ENCODE measurements around the gene SELENOV. TPM values are rescaled to one million over a fixed set of nuclear protein-coding genes. Genes with fewer than 3 reads are reported as not detected.
A peak's percentile ranks its signal among the peaks of the same experiment; 100 is the strongest.

SELENOV gene, protein sequence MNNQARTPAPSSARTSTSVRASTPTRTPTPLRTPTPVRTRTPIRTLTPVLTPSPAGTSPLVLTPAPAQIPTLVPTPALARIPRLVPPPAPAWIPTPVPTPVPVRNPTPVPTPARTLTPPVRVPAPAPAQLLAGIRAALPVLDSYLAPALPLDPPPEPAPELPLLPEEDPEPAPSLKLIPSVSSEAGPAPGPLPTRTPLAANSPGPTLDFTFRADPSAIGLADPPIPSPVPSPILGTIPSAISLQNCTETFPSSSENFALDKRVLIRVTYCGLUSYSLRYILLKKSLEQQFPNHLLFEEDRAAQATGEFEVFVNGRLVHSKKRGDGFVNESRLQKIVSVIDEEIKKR
- total RNA-seq (ENCODE audit: unreplicated experiment), result 2.9 TPM
- long read RNA-seq, result 0 reads

DNA sequence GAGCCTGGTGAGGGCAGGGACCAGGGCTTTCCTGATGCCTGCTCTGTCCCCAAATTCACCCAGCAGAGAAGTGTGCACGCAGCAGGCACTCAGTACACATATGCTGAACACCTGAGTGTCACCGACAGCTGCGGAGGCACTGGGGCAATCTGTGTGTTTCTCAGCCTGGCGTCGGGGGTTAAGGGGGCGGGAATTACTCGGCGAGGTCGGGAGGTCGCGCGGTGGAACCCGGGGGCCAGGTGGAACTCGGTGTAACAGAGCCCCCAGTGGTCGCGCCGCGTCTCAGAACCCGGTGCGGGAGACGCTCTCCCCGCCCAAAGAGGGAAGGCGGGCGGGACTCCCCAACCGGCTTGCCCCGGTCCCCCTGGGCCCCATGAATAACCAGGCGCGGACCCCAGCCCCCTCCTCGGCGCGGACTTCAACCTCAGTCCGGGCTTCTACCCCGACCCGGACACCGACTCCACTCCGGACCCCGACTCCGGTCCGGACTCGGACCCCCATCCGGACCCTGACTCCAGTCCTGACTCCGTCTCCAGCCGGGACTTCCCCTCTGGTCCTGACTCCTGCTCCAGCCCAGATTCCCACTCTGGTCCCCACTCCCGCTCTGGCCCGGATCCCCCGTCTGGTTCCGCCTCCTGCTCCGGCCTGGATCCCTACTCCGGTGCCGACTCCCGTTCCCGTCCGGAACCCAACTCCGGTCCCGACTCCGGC is at the start of gene SELENOV:
SELENOV (plus strand) TSS at position 300 of the 711 bp plus-strand sequence; CDS start at position 374, 74 bp downstream.
- DNase-seq (ENCODE audit: low spot score), result peak; percentile 35

DNA sequence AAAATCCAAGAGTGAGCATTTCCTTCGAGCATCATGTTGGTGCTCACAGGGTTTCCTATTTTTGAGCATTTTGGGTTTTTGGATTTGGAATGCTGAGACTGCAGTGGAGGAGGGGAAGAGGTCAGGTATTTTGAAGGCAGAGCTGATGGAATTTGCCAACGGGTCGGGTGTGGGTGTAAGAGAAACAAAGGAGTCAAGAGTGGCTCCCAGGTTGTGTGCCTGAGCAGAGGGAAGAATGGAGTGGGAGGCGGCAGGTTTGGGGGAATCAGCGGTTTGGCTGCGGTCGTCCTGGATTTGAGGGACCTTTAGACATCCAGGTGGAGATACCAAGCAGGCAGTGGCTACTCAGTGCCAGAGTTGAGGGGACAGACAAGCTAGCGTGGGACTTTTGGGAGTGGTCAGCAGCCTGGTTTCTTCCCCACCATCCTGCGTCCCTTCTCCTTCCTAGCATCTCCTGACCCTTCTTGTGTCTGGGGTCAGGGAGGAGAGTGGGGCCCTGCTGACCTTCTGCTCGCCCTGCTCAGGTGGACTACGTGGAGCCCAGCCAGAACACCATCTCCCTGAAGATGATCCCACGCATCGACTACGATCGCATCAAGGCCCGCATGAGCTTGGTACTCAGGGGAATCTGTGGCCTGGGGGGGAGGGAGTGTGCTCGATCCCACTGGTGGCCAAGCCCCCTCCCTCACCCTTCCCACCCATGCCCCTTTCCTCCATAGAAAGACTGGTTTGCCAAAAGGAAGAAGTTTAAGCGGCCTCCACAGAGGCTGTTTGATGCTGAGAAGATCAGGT is 48.8 kb upstream of the SELENOV start:
- TF ChIP-seq, protein P1, sequence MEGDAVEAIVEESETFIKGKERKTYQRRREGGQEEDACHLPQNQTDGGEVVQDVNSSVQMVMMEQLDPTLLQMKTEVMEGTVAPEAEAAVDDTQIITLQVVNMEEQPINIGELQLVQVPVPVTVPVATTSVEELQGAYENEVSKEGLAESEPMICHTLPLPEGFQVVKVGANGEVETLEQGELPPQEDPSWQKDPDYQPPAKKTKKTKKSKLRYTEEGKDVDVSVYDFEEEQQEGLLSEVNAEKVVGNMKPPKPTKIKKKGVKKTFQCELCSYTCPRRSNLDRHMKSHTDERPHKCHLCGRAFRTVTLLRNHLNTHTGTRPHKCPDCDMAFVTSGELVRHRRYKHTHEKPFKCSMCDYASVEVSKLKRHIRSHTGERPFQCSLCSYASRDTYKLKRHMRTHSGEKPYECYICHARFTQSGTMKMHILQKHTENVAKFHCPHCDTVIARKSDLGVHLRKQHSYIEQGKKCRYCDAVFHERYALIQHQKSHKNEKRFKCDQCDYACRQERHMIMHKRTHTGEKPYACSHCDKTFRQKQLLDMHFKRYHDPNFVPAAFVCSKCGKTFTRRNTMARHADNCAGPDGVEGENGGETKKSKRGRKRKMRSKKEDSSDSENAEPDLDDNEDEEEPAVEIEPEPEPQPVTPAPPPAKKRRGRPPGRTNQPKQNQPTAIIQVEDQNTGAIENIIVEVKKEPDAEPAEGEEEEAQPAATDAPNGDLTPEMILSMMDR (IDR thresholded peaks at IDR 0.05; ENCODE audit: unreplicated experiment), result no peak
- peaks cover 55% of the 10 kb centered on the region for H3K36me3 Mint-ChIP-seq (ENCODE audit: low read depth, unreplicated experiment)
- H3K27ac Mint-ChIP-seq (ENCODE audit: unreplicated experiment), result peak overlapping the region; percentile 6
- no peak for DNase-seq (ENCODE audit: low spot score)
- H3K4me1 Mint-ChIP-seq (ENCODE audit: unreplicated experiment), result no peaks in the 10 kb centered on the region
- peaks cover 8% of the 10 kb centered on the region for H3K27me3 Mint-ChIP-seq (ENCODE audit: unreplicated experiment)
- peak overlapping the region; percentile 27 for H3K4me3 Mint-ChIP-seq (ENCODE audit: unreplicated experiment)
- H3K9me3 Mint-ChIP-seq (ENCODE audit: unreplicated experiment), result no peaks in the 10 kb centered on the region

More for the DNA sequence above, at the start of gene SELENOV:
- peak within 1 kb of the TSS; percentile 90 for H3K4me3 Mint-ChIP-seq (ENCODE audit: unreplicated experiment)
- H3K9me3 Mint-ChIP-seq (ENCODE audit: unreplicated experiment), result no peaks in the 10 kb centered on the region
- peaks cover 15% of the 10 kb centered on the region for H3K27me3 Mint-ChIP-seq (ENCODE audit: unreplicated experiment)
- H3K4me1 Mint-ChIP-seq (ENCODE audit: unreplicated experiment), result peaks cover 12% of the 10 kb centered on the region
- peaks cover 4% of the 10 kb centered on the region for H3K36me3 Mint-ChIP-seq (ENCODE audit: low read depth, unreplicated experiment)
- no peak within 1 kb of the TSS for H3K27ac Mint-ChIP-seq (ENCODE audit: unreplicated experiment)
- TF ChIP-seq, protein P1 (IDR thresholded peaks at IDR 0.05; ENCODE audit: unreplicated experiment), result no peak

DNA sequence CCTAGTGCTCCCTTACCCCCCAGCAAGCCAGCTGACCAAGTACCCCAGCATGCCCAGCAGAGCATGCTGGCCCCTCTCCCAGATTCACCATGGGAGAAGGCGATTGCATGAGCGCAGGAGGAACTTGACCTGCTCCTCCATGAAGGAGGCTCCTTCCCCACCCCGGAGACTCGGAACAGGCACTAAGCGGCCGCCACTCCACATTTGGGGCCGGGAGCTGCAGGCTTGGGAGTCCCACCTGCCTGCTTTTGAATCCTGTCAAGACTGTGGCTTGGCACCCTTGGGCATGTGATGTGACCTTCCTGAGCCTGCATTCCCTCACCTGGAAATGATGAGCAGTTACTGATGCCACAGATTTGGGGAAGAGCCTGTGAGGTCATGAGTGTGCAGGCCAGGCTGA is 47.0 kb upstream of the SELENOV start:
- H3K4me1 Mint-ChIP-seq (ENCODE audit: unreplicated experiment), result no peaks in the 10 kb centered on the region
- no peaks in the 10 kb centered on the region for H3K9me3 Mint-ChIP-seq (ENCODE audit: unreplicated experiment)
- no peak for DNase-seq (ENCODE audit: low spot score)
- TF ChIP-seq, protein P1 (IDR thresholded peaks at IDR 0.05; ENCODE audit: unreplicated experiment), result no peak
- no peak overlapping the region for H3K27ac Mint-ChIP-seq (ENCODE audit: unreplicated experiment)
- peak overlapping the region; percentile 7 for H3K4me3 Mint-ChIP-seq (ENCODE audit: unreplicated experiment)
- H3K27me3 Mint-ChIP-seq (ENCODE audit: unreplicated experiment), result peaks cover 11% of the 10 kb centered on the region
- peaks cover 60% of the 10 kb centered on the region for H3K36me3 Mint-ChIP-seq (ENCODE audit: low read depth, unreplicated experiment)

DNA sequence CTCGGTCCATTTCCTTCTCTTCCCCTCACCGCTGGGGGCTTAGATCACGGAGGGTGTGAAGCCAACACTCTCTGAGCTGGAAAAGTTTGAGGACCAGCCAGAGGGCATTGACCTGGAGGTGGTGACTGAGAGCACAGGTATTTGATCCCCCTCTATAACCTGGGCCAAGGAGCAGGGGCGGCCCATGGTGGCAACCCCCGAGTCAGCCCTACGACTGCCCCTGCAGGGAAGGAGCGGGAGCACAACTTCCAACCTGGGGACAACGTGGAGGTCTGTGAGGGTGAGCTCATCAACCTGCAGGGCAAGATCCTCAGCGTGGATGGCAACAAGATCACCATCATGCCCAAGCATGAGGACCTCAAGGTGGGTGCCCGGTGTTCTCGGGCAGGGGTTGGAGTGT is 45.9 kb upstream of the SELENOV start:
- Mint-ChIP-seq H3K27ac (ENCODE audit: unreplicated experiment) (no peak overlapping the region), H3K27me3 (ENCODE audit: unreplicated experiment) (peaks cover 11% of the 10 kb centered on the region), H3K4me3 (ENCODE audit: unreplicated experiment) (no peak overlapping the region), H3K9me3 (ENCODE audit: unreplicated experiment) (no peaks in the 10 kb centered on the region), H3K4me1 (ENCODE audit: unreplicated experiment) (peaks cover 3% of the 10 kb centered on the region), H3K36me3 (ENCODE audit: low read depth, unreplicated experiment) (peaks cover 60% of the 10 kb centered on the region)
- TF ChIP-seq, protein P1 (IDR thresholded peaks at IDR 0.05; ENCODE audit: unreplicated experiment), result no peak
- DNase-seq (ENCODE audit: low spot score), result no peak

Measured in endothelial cell (in vitro differentiated cells).